KMS-11 (cell line): ENCODE data around the gene USP50.

Source experiments
- H2AFZ ChIP-seq: fragments of 200-600 bp; sonication (generic); 2 replicates; pipeline ENCODE4 v1.6.1; 2016; ENCODE audit warnings: antibody characterized with exemption, mixed run types, low read depth
- H3K27ac ChIP-seq: fragments of 200-600 bp; sonication (generic); 2 replicates; pipeline ENCODE4 v1.6.1; 2016; ENCODE audit warnings: mild to moderate bottlenecking, mixed run types
- H3K27me3 ChIP-seq: fragments of 200-600 bp; sonication (generic); 2 replicates; pipeline ENCODE4 v1.6.1; 2017; ENCODE audit warnings: mild to moderate bottlenecking, low read depth, mixed run types, moderate library complexity; ENCODE audit not compliant: insufficient read depth
- H3K36me3 ChIP-seq: fragments of 200-600 bp; sonication (generic); 2 replicates; pipeline ENCODE4 v1.6.1; 2017; ENCODE audit warnings: mild to moderate bottlenecking, mixed run types; ENCODE audit not compliant: insufficient read depth
- H3K4me1 ChIP-seq: fragments of 200-600 bp; sonication (generic); 2 replicates; pipeline ENCODE4 v1.6.1; 2016; ENCODE audit warnings: mild to moderate bottlenecking, low read depth, mixed run types; ENCODE audit not compliant: poor library complexity, severe bottlenecking
- H3K4me2 ChIP-seq: fragments of 200-600 bp; sonication (generic); 2 replicates; pipeline ENCODE4 v1.7.0; 2016; ENCODE audit warnings: mild to moderate bottlenecking, mixed run types
- H3K4me3 ChIP-seq: fragments of 200-600 bp; sonication (generic); IDR thresholded peaks from 2 replicates; pipeline ENCODE4 v1.6.1; 2017; ENCODE audit warnings: low read depth, low read length, mixed read lengths; ENCODE audit not compliant: insufficient read depth
- H3K79me2 ChIP-seq: fragments of 200-600 bp; sonication (generic); 2 replicates; pipeline ENCODE4 v1.6.1; 2016; ENCODE audit warnings: low read depth, mixed run types; ENCODE audit not compliant: insufficient read depth
- H3K9ac ChIP-seq: fragments of 200-600 bp; sonication (generic); 2 replicates; pipeline ENCODE4 v1.6.1; 2016; ENCODE audit warnings: mild to moderate bottlenecking, mixed run types
- H4K20me1 ChIP-seq: fragments of 200-600 bp; sonication (generic); 2 replicates; pipeline ENCODE4 v1.6.1; 2016; ENCODE audit warnings: mild to moderate bottlenecking, mixed run types; ENCODE audit not compliant: insufficient read depth
- CTCF ChIP-seq: fragments of 200-600 bp; sonication (generic); conservative IDR thresholded peaks from 2 replicates; pipeline ENCODE4 v1.6.1; 2017; ENCODE audit warnings: low read depth, mild to moderate bottlenecking, antibody characterized with exemption, low read length, moderate library complexity, mixed read lengths

USP50 gene

GRCh38 chr15:50476143-50476542 lies 70.3 kb downstream of the USP50 start:
- H3K9ac ChIP-seq = no peak overlapping the region
- no peak overlapping the region for H2AFZ ChIP-seq
- H3K79me2 ChIP-seq = no peaks in the 10 kb centered on the region
- H3K27me3 ChIP-seq = no peaks in the 10 kb centered on the region
- H3K4me3 ChIP-seq = no peak overlapping the region
- no peaks in the 10 kb centered on the region for H3K4me1 ChIP-seq
- no peak overlapping the region for H3K4me2 ChIP-seq
- H4K20me1 ChIP-seq = no peaks in the 10 kb centered on the region
- no peaks in the 10 kb centered on the region for H3K36me3 ChIP-seq
- TF ChIP-seq CTCF = no peak
- no peak overlapping the region for H3K27ac ChIP-seq

DNA sequence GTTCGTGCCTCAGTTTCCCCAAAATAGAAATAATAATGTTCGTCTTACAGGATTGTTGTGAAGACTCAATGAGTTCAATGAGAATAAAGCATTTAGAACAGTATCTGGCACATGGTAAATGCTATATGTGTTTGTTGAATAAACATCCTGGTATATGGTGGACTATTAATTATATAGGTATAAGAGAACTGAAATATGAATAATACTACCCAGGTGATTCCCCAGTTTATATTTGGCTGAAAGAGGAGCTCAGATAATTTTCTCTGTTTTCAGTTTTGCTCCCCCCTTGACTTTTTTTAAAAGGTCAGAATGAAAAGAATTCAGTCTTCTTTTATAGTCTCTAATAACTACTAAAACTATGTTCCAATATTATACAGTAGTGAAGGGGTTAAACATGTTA lies 75.4 kb downstream of the USP50 start:
- no peak overlapping the region for H3K27ac ChIP-seq
- no peak overlapping the region for H2AFZ ChIP-seq
- H3K79me2 ChIP-seq = no peaks in the 10 kb centered on the region
- H3K27me3 ChIP-seq = no peaks in the 10 kb centered on the region
- no peak overlapping the region for H3K4me2 ChIP-seq
- no peaks in the 10 kb centered on the region for H4K20me1 ChIP-seq
- no peak overlapping the region for H3K9ac ChIP-seq
- no peak overlapping the region for H3K4me3 ChIP-seq
- H3K4me1 ChIP-seq = no peaks in the 10 kb centered on the region
- H3K36me3 ChIP-seq = no peaks in the 10 kb centered on the region
- no peak for TF ChIP-seq CTCF

DNA sequence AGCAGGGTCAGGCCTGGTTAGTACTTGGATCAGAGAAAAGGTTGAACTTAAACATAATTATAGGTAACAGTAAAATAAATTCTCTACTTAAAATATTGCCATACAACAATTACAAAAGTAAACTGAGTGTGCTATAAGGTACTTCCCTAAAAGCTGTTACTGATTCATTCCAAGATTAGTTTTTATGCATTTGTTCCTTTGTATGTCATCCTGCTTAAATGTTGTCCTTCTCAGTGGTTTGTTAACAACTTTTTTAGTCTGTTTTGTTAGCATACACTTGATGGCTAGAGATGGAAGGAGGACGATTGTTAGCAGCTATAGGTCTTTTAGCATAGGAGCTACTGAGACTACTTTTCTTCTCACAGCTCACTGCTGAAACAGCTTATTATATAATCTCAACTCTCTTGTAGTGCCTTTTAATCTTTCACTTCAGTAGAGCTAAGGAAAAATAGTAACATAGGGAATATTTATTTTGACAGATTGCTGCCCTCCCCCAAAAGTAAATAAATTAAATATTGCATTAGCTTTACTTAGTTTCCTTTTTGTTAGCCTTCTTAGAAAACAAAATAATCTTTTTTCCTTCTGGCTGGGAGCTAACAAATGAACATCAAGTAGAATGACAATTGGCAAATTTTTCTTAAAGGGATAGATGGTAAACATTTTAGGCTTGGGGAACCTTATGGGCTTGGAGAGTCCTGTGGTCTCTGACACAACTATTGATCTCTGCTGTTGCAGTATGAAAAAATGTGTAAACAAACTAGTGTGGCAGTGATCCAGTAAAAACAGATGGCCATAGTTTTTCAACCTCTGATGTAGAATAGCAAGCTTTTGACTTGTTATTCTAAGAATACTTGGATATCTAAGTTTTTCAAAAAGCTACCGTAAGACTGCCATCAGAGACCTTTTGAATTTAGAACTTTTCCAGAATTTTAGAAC lies 82.8 kb downstream of the USP50 start:
- Histone ChIP-seq H3K27me3 (no peaks in the 10 kb centered on the region), H3K4me1 (no peaks in the 10 kb centered on the region), H3K4me2 (no peak overlapping the region), H3K79me2 (no peaks in the 10 kb centered on the region), H3K9ac (no peak overlapping the region), H3K36me3 (no peaks in the 10 kb centered on the region), H4K20me1 (no peaks in the 10 kb centered on the region), H3K27ac (no peak overlapping the region), H3K4me3 (no peak overlapping the region), H2AFZ (no peak overlapping the region)
- TF ChIP-seq CTCF = no peak

DNA sequence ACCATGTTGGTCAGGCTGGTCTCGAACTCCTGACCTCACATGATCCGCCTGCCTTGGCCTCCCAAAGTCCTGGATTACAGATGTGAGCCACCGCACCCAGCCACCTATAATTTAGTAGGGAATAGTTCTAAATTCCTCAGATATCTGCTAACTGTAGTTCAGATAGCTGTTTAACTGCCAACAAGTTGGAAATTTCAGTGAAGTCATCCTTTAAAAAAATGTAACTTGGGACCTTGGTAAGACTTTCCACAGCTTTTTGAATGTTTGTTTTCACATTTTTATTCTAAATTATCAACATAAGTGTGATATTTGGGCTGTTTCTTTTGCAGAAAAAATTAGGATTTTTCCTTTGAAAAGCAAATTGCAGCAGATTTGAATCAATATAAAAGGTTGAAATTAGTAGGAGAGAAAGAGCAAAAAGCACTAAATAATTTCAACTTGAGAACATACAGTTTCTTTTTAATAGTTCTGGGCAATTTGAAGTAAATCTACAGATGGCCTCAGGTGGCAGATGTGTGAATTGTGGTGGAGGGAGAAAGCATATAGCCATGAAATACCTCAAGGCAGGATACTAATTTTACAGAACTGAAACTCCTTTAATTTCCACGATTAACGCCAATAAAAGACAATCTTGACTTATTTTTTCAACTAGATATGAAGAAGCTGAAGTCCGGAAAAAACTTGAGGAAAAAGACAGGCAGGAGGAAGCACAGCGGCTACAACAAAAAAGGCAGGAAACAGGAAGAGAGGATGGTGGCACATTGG lies 87.9 kb downstream of the USP50 start:
- no peak for TF ChIP-seq CTCF
- no peak overlapping the region for H2AFZ ChIP-seq
- no peaks in the 10 kb centered on the region for H3K4me1 ChIP-seq
- H3K79me2 ChIP-seq = 0 out of 2 replicates have a peak, but pooled peaks cover 6% of the 10 kb centered on the region
- H3K27me3 ChIP-seq = no peaks in the 10 kb centered on the region
- no peak overlapping the region for H3K9ac ChIP-seq
- H3K4me2 ChIP-seq = no peak overlapping the region
- H3K36me3 ChIP-seq = no peaks in the 10 kb centered on the region
- H4K20me1 ChIP-seq = no peaks in the 10 kb centered on the region
- H3K27ac ChIP-seq = no peak overlapping the region
- H3K4me3 ChIP-seq = no peak overlapping the region
